HG03064 (cell line): ENCODE results near the gene CST7.
"Not testable (repeated sequence)": the region's sequence is repeated elsewhere in the genome, so short reads cannot be mapped to it uniquely, and the experiment has no call there.

Experiments used
- ATAC-seq: cut with Tn5 transposase; IDR thresholded peaks from one replicate; pipeline ENCODE4 v1.9.1; 2021; ENCODE audit warnings: low read depth; ENCODE audit not compliant: unreplicated experiment

CST7 gene, protein sequence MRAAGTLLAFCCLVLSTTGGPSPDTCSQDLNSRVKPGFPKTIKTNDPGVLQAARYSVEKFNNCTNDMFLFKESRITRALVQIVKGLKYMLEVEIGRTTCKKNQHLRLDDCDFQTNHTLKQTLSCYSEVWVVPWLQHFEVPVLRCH

DNA sequence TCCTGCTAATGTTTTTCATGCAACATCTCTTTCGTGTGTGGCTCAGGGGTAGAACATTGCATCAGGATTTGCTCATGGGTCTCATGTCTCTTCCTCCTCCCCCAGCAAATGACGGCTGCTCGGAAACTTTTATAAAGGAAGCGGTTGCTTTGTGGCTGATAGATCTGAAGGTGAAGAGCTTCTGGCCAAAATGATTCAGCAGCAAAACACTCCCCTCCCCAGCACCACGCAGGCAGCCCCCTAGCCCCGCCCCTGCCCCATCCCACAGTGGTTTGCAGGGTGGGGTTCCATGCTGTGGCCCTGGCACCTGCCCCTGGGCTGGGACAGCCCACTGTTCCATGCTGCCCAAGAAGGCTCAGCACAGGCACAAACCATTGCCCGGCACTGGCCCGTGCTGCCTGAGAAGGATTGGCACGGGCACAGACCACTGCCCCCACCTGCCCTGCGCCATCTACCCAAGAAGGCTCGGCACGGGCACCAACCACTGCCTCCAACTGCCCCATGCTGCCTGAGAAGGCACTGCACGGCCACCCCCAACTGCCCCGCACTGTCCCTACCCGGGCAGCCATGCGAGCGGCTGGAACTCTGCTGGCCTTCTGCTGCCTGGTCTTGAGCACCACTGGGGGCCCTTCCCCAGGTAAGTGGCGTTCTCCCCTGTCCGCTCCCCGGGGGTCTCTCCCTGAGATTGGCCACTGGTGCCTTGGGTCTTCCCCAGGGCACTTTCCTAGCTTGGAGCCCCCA, at the start of gene CST7:
CST7 (plus strand) TSS at position 331 of the 741 bp plus-strand sequence; CDS start at position 568, 237 bp downstream.
- no peak for ATAC-seq

DNA sequence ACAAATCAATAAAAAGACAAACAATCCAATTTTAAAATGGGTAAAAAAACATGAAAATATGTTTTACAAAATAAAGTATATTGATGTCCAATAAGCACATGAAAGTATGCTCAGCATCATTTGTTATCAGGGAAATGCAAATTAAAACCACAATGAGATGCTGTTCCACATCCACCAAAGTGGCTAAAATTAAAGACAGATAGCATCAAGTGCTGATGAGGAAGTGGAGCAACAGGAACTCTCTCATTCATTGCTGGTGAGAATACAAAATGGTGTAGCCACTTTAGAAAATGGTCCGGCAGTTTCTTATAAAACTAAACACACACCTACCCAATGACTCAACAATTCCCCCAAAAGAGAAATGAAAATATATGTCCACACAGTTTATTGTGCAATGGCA, 42.3 kb upstream of the CST7 start:
- no peak for ATAC-seq

DNA sequence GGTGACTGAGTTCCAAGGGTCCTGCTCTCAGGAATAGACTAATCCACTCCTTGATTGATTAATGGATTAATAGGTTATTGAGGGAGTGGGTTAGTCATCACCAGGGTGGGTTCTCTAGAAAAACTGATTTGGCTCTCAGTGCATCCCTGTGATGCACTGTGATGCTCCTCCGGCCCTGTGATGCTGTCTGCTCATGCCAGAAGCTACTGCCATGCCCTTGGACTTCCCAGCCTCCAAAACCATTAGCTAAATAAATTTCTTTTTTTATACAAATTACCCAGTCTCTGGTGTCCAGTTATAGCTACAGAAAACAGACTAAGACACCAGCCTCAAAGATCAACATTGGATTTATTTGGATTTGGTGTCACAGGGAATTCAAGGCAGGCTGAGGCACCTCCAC, 40.4 kb upstream of the CST7 start:
- no peak for ATAC-seq

DNA sequence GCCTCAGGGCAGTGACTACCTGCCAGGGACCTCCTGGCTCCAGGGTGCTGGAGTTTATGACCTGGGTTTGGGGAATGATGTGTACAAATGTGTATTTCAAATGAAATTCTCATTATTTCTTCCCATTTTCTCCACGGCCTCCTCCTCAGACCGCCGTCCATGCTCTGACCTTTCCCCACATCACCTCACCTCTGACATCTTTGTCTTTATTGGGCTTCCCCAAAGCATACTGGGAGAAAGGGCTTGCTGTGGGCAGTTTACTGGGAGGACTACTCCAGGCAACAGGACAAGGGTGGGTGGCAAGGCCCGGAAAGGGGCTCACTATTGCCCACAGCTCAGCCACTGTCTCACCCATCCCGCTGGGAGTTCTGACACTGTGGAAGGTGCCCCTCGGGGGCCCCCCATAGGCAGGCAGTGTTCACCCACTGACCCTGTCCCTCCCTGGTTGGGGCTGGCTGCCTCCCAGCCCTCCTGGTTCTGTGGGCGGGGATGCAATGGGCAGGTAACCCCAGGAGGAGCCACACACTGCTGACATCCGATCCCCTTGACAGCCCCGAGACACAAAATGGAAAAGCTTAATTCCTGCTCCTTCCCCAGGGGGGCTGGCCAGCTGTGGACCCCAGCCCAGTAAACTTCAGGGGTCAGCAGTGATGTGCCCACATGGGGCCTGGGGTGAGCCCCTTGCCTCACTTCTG, 39.8 kb upstream of the CST7 start:
- no peak for ATAC-seq

DNA sequence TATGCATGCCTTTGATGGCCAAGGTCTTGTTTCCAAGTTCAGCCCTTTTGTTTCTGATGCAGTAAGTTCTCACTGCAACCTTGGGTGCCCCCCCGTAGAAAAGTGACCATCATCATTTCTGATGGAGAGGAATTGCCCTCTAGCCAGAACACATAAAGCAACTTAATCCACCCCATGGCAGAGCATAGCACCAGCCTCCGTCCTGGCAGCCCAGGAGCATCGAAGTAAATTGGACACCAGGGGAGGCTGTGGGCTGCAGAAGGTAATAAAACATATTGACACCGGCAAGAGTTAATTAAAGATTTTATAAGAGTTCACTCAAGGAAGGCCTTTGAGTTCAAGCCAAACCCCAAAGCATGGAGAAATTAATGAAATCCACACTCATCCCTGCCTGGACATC, 39.2 kb upstream of the CST7 start:
- ATAC-seq, result no peak

DNA sequence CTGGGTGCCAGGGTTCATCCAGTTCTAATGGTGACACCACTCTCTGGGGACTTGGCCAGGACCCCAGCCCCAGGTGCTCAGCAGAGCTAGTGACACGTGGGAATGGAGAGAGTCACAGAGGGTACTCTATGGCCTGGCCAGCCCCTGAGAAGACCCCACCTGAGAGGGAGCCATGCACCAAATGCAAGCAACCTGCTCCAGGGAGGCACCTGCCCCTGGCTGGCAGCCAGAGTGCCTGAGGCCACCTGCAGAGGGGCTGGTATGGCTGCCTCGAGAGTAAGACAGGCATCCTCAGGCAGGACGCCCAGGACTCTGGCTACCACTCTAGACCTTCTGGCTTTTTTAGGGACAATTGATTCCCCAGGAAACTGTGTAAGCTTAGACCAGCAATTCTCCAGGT, 38.6 kb upstream of the CST7 start:
- ATAC-seq, result no peak

DNA sequence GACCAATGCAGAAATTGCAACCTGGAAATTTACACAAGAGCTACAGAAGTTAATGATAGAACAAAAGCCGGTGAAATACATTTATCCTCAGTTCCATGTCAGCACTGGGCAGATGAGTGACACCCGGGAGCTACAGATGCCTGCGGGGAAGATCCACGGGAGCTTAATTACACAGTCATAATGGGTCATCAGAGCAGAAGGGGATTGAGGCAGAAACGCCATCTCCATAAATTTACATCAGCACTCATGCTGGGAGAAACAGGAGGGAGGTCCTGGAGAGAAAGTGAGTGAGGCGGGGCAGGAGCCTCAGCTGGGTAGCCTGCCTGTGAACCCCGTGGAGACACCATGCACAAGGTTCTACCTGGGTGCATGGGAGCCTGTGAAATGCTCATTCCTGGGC, 37.6 kb upstream of the CST7 start:
- ATAC-seq, result no peak

DNA sequence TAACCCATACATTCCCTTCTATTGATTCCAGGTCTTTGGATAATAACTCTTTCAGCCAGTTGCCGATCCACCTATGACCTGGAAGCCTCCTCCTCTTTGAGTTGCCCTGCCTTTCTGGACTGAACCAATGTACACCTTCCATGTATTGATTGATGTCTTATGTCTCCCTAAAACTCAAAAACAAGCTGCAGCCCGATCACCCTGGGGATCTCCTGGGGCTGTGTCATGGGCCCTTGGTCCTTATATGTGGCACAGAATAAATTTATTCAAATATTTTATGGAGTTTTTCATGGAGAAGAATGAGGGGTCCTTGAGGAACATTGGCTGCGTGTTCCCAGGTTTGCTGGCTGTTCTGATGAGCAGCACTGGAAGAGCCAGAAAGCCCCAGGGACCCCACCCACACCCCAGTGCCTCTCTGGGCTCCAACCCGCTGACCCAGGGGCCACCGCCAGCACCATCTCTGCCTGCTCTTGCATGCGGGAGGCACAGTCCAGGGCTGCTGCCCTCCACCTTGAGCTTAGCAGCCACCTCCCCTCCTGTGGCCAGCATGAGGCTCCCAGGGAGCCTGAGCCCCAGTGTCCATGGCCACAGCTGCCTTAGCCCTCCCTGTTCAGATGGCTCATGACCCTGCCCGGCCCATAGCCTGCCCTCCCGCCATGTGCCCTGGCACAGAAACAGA, 36.5 kb upstream of the CST7 start:
- ATAC-seq, result no peak

DNA sequence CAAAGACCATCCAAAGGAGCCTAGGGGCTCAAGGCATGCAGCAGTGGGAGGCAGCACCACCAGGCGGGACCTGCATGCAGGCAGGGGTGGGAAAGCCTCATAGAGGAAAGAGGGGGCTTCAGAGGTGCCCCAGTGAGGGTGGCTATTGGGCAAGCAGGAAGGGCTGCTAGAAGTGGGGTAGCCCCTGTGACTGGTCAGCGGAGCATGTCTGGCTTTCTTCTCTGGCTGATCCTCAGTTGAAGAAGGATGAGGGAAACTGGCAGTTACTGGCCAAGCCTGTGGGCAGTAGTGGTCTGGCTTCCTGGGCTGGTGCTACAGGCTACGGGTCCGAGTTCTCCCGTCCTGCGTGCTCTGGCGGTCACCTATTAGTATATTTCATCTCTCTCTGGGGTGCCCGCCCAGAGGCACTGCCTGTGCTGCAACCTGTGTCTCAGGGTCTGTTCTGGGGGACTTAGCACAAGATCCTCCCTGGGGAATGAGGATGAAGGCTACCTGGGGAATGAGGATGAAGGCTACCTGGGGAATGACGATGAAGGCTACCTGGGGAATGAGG, 35.9 kb upstream of the CST7 start:
- ATAC-seq, result no peak

DNA sequence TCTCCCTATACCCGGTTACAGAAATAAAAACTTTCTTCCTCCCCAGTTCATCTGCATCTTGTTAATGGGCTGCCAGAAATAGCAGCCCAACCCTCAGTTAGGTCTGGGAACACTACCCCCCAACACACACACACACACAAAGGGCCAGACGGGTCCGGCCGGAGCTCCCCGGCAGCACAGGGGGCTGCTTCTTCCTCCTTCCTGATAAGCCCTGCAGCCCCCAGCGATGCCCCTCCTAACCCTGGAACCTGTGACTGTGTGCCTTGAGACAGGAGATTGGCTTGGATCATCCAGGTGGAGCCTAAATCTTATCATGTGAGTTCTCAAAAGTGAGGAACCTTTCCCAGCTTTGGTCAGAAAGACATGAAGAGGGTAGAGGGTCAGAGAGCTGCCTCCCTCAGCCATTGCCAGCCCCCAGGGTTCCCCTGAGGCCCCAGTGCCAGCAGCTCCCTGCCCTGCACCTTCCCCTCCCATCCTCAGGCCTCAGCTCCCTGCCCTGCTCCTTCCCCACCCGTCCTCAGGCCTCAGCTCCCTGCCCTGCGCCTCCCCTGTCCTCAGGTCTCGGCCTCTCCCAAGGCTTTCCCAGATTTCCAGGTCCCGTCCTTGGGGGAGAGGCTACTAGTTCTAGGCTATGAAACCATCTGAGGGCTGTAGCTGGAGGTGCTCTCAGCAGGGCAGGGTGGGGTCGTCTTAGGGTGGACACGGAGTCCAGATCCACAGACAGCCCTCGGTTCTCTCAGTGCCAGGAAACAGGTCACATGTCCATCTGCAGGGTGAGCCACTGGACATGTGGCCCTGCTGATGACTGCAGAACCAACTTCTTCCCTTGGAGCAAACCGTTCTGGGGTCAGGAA, 34.5 kb upstream of the CST7 start:
- no peak for ATAC-seq

DNA sequence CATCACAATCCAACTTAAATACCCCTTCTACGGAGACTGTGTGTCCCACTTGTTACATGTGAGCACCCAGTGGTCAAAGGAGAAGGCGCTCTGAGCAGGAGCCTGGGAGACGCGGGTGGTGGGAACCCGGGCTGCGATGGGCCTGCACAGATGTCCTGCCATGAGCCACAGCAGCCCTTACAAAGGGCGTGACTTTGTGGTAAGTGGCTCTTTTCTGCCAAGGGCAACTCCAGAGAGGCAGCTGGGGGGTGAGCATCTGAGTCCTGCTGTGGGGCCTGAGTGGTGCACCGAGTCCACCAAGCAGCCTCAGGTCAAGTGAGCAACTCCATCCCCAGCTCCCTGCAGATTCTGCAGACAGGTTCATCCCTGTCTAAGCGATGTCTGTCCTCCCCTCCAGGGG, 33.6 kb upstream of the CST7 start:
- ATAC-seq, result no peak

DNA sequence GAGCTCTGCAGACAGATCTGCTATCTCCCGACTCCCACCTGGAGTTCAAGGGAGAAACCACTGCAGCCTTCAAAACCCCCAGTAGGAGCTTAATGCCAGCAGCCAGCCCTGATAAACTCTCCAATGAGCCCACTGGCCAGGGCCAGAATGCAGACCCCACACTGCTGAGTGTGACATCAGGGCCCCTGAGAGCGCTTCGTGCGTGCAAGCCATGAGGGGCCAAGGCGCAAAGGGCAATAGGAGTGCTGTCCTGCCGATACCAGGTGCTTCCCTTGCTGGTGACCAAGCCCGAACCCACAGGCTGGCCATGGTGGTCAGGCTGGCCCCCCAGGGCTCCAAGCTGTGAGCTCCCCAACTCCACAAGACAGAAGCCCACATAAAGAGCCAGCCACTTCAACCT, 33.2 kb upstream of the CST7 start:
- no peak for ATAC-seq

DNA sequence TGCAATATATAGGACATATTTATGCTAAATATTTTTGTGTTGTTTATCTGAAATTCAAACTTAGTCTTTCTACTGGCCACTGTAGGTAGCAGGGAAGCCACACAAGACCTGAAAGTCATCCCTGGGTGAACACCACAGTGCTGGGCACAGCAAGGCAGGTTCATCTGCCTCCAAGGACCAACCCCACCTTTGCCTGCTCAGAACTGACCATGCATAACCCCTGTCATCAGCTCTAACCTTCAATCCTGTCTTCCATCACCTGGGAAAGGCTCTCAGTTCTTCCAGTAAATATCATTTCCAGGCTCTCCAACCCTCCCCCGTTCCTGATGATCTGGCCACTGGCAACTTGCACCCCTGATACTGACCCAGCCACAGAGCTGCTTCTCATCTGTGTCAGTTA, 32.7 kb upstream of the CST7 start:
- no peak for ATAC-seq

DNA sequence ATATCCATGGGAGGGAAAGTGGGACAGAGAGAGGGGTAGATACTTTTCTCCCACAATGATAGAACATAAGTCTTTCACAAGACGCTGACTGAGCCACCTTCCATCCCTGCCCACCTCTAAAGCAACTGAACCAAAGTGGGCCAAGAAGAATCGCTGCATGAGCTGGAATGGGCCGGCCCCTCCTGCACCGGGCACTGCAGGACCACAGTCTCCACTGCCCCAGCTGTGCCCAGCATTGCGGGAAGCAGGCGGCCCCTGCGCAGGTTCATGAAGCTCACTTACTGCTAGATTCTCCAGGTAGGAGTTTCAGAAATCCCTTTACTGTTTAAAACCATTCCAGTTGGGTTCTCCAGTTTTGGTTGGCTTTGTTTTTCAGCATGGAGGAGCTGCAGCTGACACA, 32.0 kb upstream of the CST7 start:
- ATAC-seq, result no peak

DNA sequence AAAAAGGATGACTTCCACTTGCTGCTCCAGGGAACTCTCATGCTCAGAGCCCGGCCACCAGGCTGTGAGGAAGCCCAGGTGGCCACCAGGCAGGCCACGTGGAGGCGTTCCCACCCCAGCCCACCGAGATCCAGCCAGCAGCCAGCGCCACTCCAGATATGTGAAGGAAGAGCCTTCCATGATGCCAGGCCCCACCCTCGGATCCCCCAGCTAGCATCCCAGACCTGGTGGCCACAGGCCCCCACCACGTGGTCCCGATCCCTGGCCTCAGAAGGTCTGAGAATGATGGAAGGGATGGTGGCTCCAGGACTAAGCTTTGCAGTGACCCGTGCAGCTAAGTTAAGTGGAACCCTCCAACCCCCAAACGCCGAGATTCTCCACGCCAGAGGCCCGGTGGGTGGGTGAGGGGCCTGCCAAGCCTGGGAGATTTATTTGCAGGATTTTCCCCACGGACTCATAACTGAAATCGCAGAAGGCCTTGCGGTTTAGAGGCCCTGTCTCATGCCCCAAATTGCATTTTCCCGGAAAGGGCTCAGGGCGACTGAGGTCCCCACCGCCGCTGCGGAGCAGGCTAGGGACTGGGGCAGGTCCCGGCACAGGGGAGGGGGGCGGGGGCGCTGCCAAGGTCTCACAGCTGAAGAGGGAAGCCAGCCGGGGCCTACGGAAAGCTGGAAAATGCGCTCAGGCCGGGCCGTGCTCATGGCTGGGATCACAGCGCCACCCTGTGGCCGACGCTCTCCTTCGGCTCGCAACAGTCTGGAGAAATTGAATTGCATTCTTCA, 31.1 kb upstream of the CST7 start:
- no peak for ATAC-seq

DNA sequence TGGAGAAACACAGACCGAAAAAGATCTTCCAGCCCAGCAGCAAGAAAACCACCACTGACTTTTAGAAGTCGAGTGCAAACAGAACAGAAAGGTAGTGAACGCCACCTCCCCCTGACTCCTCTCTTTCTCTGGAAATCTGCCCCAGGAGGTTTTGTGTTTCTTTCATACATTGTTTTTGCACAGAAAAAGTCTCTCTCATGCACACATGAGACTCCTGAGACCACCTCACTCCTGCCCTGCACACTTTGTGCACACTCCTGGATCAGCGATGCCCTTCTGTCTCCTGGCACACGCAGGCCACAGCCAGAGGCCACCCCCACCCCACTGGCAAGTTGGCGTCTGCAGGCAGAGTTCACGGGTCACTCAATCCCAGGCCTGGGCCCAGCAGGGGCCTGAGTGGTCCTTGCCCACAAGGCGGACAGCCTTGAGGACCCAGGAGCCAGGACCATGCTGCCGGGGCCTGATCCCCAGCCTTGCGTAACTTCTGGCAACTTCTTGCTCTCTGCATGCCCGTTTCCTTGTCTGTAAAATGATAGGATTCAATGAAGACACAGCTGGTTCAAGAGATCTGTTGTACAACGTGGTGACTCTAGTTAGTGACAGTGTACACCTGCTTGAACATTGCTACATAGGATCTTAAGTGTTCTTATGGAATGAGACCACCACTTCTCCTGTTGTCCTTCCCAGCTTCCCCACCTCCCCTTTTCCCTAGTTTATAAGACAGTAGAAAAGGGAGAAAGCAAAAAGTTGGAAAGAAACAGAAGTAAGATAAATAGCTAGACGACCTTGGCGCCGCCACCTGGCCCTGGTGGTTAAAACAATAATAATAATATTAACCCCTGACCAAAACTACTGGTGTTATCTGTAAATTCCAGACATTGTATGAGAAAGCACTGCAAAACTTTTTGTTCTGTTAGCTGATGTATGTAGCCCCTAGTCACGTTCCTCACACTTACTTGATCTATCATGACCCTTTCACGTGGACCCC, 30.2 kb upstream of the CST7 start:
- no peak for ATAC-seq

DNA sequence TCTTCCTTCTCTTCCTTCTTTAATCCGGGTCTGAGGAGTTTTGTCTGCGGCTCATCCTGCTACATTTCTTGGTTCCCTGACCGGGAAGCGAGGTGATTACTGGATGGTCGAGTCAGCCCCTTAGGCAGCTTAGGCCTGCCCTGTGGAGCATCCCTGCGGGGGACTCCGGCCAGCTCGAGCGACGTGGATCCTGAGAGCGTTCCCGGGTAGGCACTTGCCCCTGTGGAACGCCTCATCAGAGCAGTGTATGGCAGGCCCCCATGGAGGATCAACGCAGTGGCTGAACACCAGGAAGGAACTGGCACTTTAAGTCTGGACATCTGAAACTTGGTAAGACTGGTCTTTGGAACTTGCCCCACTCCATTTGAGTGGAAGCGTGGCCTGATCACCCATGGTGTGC, 29.4 kb upstream of the CST7 start:
- ATAC-seq, result not testable (repeated sequence)

DNA sequence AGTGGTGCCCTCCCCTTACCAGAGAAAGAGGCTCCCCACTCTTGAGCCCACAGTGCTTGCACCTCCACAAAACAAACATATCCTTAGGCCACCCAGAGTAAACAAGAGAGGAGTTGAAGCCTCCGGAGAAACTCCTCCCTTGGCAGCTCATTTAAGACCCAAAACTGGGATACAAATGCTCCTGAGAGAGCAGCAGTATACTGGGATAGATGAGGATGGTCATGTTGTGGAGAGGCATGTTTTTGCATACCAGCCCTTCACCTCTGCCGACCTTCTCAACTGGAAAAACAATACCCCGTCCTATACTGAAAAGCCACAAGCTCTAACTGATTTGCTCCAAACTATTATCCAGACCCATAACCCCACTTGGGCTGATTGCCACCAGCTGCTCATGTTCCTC, 28.4 kb upstream of the CST7 start:
- not testable (repeated sequence) for ATAC-seq
